Lung (tissue), 14 donors: ENCODE measurements around the gene GOLGA6L25. TPM values are rescaled to one million over a fixed set of nuclear protein-coding genes. Genes with fewer than 3 reads are reported as not detected.
"Not testable (repeated sequence)": the region's sequence is repeated elsewhere in the genome, so short reads cannot be mapped to it uniquely, and the experiment has no call there.

Source experiments
- ATAC-seq: fragments of 200-7000 bp; cut with Tn5 transposase; one replicate; pipeline ENCODE4 v1.9.1; 2020; ENCODE audit warnings: moderate number of reproducible peaks; ENCODE audit not compliant: insufficient read depth, low FRiP score
- DNase-seq, 3 donors: peaks; one replicate each; pipeline ENCODE4 v3.0.0-alpha.2; 2013 to 2017
- H3K27ac ChIP-seq, 2 donors: one replicate each; pipeline ENCODE4 v1.5.1; 2013; ENCODE audit warnings: mild to moderate bottlenecking in 2 of 2, moderate library complexity in 2 of 2, control low read depth in 1 of 2, inconsistent platforms in 1 of 2, low read depth in 1 of 2, low read length in 1 of 2
- H3K27me3 ChIP-seq, 3 donors: one replicate each; pipeline ENCODE4 v1.5.1; 2013; ENCODE audit warnings: low read length in 2 of 3; ENCODE audit not compliant: control insufficient read depth in 3 of 3, insufficient read depth in 3 of 3
- H3K36me3 ChIP-seq, 4 donors: one replicate each; pipeline ENCODE4 v1.5.1; 2013; ENCODE audit warnings: low read length in 4 of 4, mild to moderate bottlenecking in 1 of 4, moderate library complexity in 1 of 4; ENCODE audit not compliant: control insufficient read depth in 4 of 4, insufficient read depth in 4 of 4
- H3K4me1 ChIP-seq, 5 donors: one replicate each; pipeline ENCODE4 v1.5.1; 2013; ENCODE audit warnings: low read length in 5 of 5, mild to moderate bottlenecking in 2 of 5, moderate library complexity in 1 of 5; ENCODE audit not compliant: control insufficient read depth in 5 of 5, insufficient read depth in 5 of 5
- H3K4me3 ChIP-seq: one replicate; pipeline ENCODE4 v1.5.1; 2013; ENCODE audit warnings: mild to moderate bottlenecking, control low read depth, moderate library complexity
- H3K9ac ChIP-seq, 2 donors: one replicate each; pipeline ENCODE4 v1.5.1; 2013; ENCODE audit warnings: low read length in 2 of 2, control low read depth in 1 of 2; ENCODE audit not compliant: insufficient read depth in 1 of 2
- H3K9me3 ChIP-seq, 4 donors: one replicate each; pipeline ENCODE4 v1.5.1; 2013; ENCODE audit warnings: low read length in 3 of 4, mild to moderate bottlenecking in 1 of 4, moderate library complexity in 1 of 4; ENCODE audit not compliant: control insufficient read depth in 4 of 4, insufficient read depth in 3 of 4
- WGBS, 2 donors: extraction: QIAGEN DNeasy Blood & Tissue Kit; methylation state at CpG; one replicate each; pipeline ENCODE4 v1.1.7; 2013; 5-methylcytosine and 5-hydroxymethylcytosine counted together
- long read RNA-seq, 5 donors: transcript quantifications; one replicate each; lab custom pipeline, GENCODE V29; 2026
- polyA plus RNA-seq, 2 donors: library from polyadenylated mRNA; stranded (reverse); fragments of 200-250 nt; gene quantifications; one replicate each; pipeline ENCODE4 v1.2.1, GENCODE V29; 2013
- total RNA-seq, 2 donors: library from RNA; depleted of rRNA in 1 of 2; stranded (reverse); fragments of >200 nt in 1 of 2; gene quantifications; one replicate each; pipeline ENCODE4 v1.2.1, GENCODE V29; 2014 to 2021
- donor health status: Bipolar disorder and iron deficiency.
- donor health status: healthy.
- donor health status: DM: yes; HTN: yes; CAD: no.

GOLGA6L25 gene
- not detected for total RNA-seq
- polyA plus RNA-seq = not detected
- long read RNA-seq, donor 1 = 0 reads
- long read RNA-seq, donor 2 = 0 reads
- long read RNA-seq, donor 3 = 0 reads
- long read RNA-seq, donor 4 = 0 reads
- long read RNA-seq, donor 5 = 0 reads

- H3K9me3 ChIP-seq, H3K27ac ChIP-seq, H3K4me1 ChIP-seq, H3K27me3 ChIP-seq, H3K36me3 ChIP-seq, DNase-seq, ATAC-seq, H3K9ac ChIP-seq, H3K4me3 ChIP-seq: not testable (repeated sequence)
- no CpG with 5 or more reads among the region's 7 CpGs for WGBS, 2 donors
These were observed at the start of gene GOLGA6L25 for GRCh38 chr15:28553268-28553667. Gene GOLGA6L25, plus strand, starts transcription at chr15:28553568. Its CDS starts 61 bp downstream, at chr15:28553629.

- 0 to 2% methylated on average over 15 to 20 of the region's 63 CpGs for WGBS, 2 donors
- not testable (repeated sequence) for H3K9me3 ChIP-seq, H3K36me3 ChIP-seq, H3K9ac ChIP-seq, DNase-seq, H3K27me3 ChIP-seq, H3K27ac ChIP-seq, H3K4me1 ChIP-seq, ATAC-seq, H3K4me3 ChIP-seq
These were observed 45.0 kb upstream of the GOLGA6L25 start for GRCh38 chr15:28508217-28508889.

GRCh38 chr15:28514128-28514527, 39.2 kb upstream of the GOLGA6L25 start:
- not testable (repeated sequence) for DNase-seq, H3K36me3 ChIP-seq, H3K4me1 ChIP-seq, H3K27ac ChIP-seq, ATAC-seq, H3K9ac ChIP-seq, H3K4me3 ChIP-seq, H3K9me3 ChIP-seq, H3K27me3 ChIP-seq
- WGBS, 2 donors = 90 to 95% methylated on average over 7 of the region's 22 CpGs

- not testable (repeated sequence) for H3K27me3 ChIP-seq, H3K36me3 ChIP-seq, ATAC-seq, DNase-seq, H3K27ac ChIP-seq, H3K9me3 ChIP-seq, H3K9ac ChIP-seq, H3K4me1 ChIP-seq, H3K4me3 ChIP-seq
- WGBS, 2 donors = 95 to 100% methylated on average over 2 of the region's 11 CpGs
These were observed 38.2 kb upstream of the GOLGA6L25 start for GRCh38 chr15:28515208-28515607.

GRCh38 chr15:28532954-28533353, 20.4 kb upstream of the GOLGA6L25 start, which contains the start of gene GOLGA8G:
Gene GOLGA8G, minus strand, starts transcription at chr15:28532971. Its CDS starts 62 bp downstream, at chr15:28532909.
- H3K27me3 ChIP-seq, H3K4me3 ChIP-seq, ATAC-seq, H3K4me1 ChIP-seq, H3K27ac ChIP-seq, DNase-seq, H3K9ac ChIP-seq, H3K36me3 ChIP-seq, H3K9me3 ChIP-seq: not testable (repeated sequence)
- 83 to 94% methylated on average over 3 of the region's 6 CpGs for WGBS, 2 donors

- H3K4me1 ChIP-seq, H3K36me3 ChIP-seq, H3K9ac ChIP-seq, ATAC-seq, H3K27me3 ChIP-seq, H3K27ac ChIP-seq, H3K9me3 ChIP-seq, DNase-seq, H3K4me3 ChIP-seq: not testable (repeated sequence)
- WGBS, 2 donors = 80 to 88% methylated on average over 11 of the region's 13 CpGs
These were observed 20.0 kb downstream of the GOLGA6L25 start for GRCh38 chr15:28573351-28573750.

GRCh38 chr15:28588977-28589606, 35.7 kb downstream of the GOLGA6L25 start:
- H3K9me3 ChIP-seq, H3K4me3 ChIP-seq, ATAC-seq, H3K27ac ChIP-seq, DNase-seq, H3K27me3 ChIP-seq, H3K36me3 ChIP-seq, H3K4me1 ChIP-seq, H3K9ac ChIP-seq: not testable (repeated sequence)
- WGBS, 2 donors = no CpG with 5 or more reads among the region's 72 CpGs

GRCh38 chr15:28589769-28590168, 36.4 kb downstream of the GOLGA6L25 start:
- not testable (repeated sequence) for H3K27ac ChIP-seq, H3K36me3 ChIP-seq, H3K4me3 ChIP-seq, H3K27me3 ChIP-seq, H3K4me1 ChIP-seq, ATAC-seq, H3K9me3 ChIP-seq, H3K9ac ChIP-seq, DNase-seq
- 0 to 1% methylated on average over 5 to 9 of the region's 9 CpGs for WGBS, 2 donors
